Mesendoderm (in vitro differentiated cells): Measurements from ENCODE around the gene DDX1.

ENCODE experiments used
- DNase-seq: peaks from one replicate; pipeline ENCODE4 v3.0.0; 2013
- H2AK5ac ChIP-seq: 2 replicates; pipeline ENCODE4 v1.6.1; 2013; ENCODE audit warnings: low read length, inconsistent platforms
- H2BK120ac ChIP-seq: 2 replicates; pipeline ENCODE4 v1.6.1; 2013; ENCODE audit warnings: low read depth, mild to moderate bottlenecking, low read length, moderate library complexity, mixed read lengths
- H2BK15ac ChIP-seq: replicated peaks from 2 replicates; pipeline ENCODE4 v1.6.1; 2013; ENCODE audit warnings: low read depth, mild to moderate bottlenecking, moderate library complexity
- H2BK5ac ChIP-seq: 2 replicates; pipeline ENCODE4 v1.6.1; 2013; ENCODE audit warnings: low read length, inconsistent platforms
- H3K18ac ChIP-seq: 2 replicates; pipeline ENCODE4 v1.6.1; 2013; ENCODE audit warnings: mild to moderate bottlenecking, low read length, mixed read lengths
- H3K23ac ChIP-seq: one replicate; pipeline ENCODE4 v1.6.1; 2013; ENCODE audit warnings: low read length
- H3K27ac ChIP-seq: 2 replicates; pipeline ENCODE4 v1.5.1; 2013; ENCODE audit warnings: low read depth, mild to moderate bottlenecking, inconsistent platforms, low read length, moderate library complexity
- H3K27me3 ChIP-seq: 2 replicates; pipeline ENCODE4 v1.6.1; 2013; ENCODE audit warnings: low read length, control low read depth, mild to moderate bottlenecking, inconsistent platforms; ENCODE audit not compliant: insufficient read depth, poor library complexity
- H3K36me3 ChIP-seq: 2 replicates; pipeline ENCODE4 v1.6.1; 2013; ENCODE audit warnings: low read length, inconsistent platforms; ENCODE audit not compliant: control insufficient read depth, insufficient read depth
- H3K4ac ChIP-seq: one replicate; pipeline ENCODE4 v1.6.1; 2013; ENCODE audit warnings: low read depth, mild to moderate bottlenecking, low read length, moderate library complexity
- H3K4me1 ChIP-seq: 2 replicates; pipeline ENCODE4 v1.6.1; 2013; ENCODE audit warnings: low read depth, low read length, inconsistent platforms; ENCODE audit not compliant: control insufficient read depth
- H3K4me2 ChIP-seq: 2 replicates; pipeline ENCODE4 v1.6.1; 2013; ENCODE audit warnings: low read length
- H3K4me3 ChIP-seq: 2 replicates; pipeline ENCODE4 v1.5.1; 2013; ENCODE audit warnings: mild to moderate bottlenecking, low read length
- H3K56ac ChIP-seq: one replicate; pipeline ENCODE4 v1.6.1; 2013; ENCODE audit warnings: low read length
- H3K79me1 ChIP-seq: 2 replicates; pipeline ENCODE4 v1.6.1; 2013; ENCODE audit warnings: low read length, inconsistent platforms
- H3K79me2 ChIP-seq: 2 replicates; pipeline ENCODE4 v1.6.1; 2013; ENCODE audit warnings: mild to moderate bottlenecking, low read length; ENCODE audit not compliant: control insufficient read depth, insufficient read depth
- H3K9ac ChIP-seq: 2 replicates; pipeline ENCODE4 v1.6.1; 2013; ENCODE audit warnings: low read length, inconsistent platforms
- H4K5ac ChIP-seq: one replicate; pipeline ENCODE4 v1.6.1; 2013; ENCODE audit warnings: low read length
- H4K8ac ChIP-seq: one replicate; pipeline ENCODE4 v1.6.1; 2013; ENCODE audit warnings: low read depth, mild to moderate bottlenecking, control low read depth, low read length, moderate library complexity
- WGBS: extraction: QIAGEN DNeasy Blood & Tissue Kit; methylation state at CpG from one replicate; pipeline ENCODE4 v1.1.7; 2013; ENCODE audit warnings: low lambda C conversion rate, missing lambda C conversion rate; ENCODE audit not compliant: insufficient coverage; ENCODE audit errors: extremely low coverage; 5-methylcytosine and 5-hydroxymethylcytosine counted together

DDX1 gene

GRCh38 chr2:15647622-15648590 is 56.2 kb downstream of the DDX1 start:
- Histone ChIP-seq H3K36me3 (no peaks in the 10 kb centered on the region), H4K8ac (no peak overlapping the region), H3K4ac (no peak overlapping the region), H2BK15ac (no peak overlapping the region), H2AK5ac (no peak overlapping the region), H3K4me2 (no peak overlapping the region), H3K18ac (no peak overlapping the region), H3K27ac (no peak overlapping the region), H2BK120ac (no peak overlapping the region), H2BK5ac (no peak overlapping the region), H3K56ac (no peak overlapping the region), H3K79me1 (no peaks in the 10 kb centered on the region), H3K4me1 (no peaks in the 10 kb centered on the region), H3K23ac (no peak overlapping the region), H3K4me3 (no peak overlapping the region), H3K27me3 (no peaks in the 10 kb centered on the region), H3K9ac (no peak overlapping the region), H4K5ac (no peak overlapping the region), H3K79me2 (no peaks in the 10 kb centered on the region)
- no CpG with 5 or more reads among the region's 18 CpGs for WGBS
- peak; percentile 54 for DNase-seq

GRCh38 chr2:15648593-15649525 is 57.2 kb downstream of the DDX1 start:
- Histone ChIP-seq H4K5ac (no peak overlapping the region), H3K36me3 (no peaks in the 10 kb centered on the region), H3K27me3 (no peaks in the 10 kb centered on the region), H2BK15ac (no peak overlapping the region), H3K4me2 (no peak overlapping the region), H3K18ac (no peak overlapping the region), H2BK5ac (no peak overlapping the region), H4K8ac (no peak overlapping the region), H3K79me2 (no peaks in the 10 kb centered on the region), H3K27ac (no peak overlapping the region), H3K4ac (no peak overlapping the region), H3K9ac (no peak overlapping the region), H3K23ac (no peak overlapping the region), H2BK120ac (no peak overlapping the region), H3K4me1 (no peaks in the 10 kb centered on the region), H2AK5ac (no peak overlapping the region), H3K56ac (no peak overlapping the region), H3K79me1 (no peaks in the 10 kb centered on the region), H3K4me3 (no peak overlapping the region)
- DNase-seq: no peak
- no CpG with 5 or more reads among the region's 10 CpGs for WGBS

GRCh38 chr2:15649561-15650255 is 58.0 kb downstream of the DDX1 start:
- H3K4me2 ChIP-seq: no peak overlapping the region

DNA sequence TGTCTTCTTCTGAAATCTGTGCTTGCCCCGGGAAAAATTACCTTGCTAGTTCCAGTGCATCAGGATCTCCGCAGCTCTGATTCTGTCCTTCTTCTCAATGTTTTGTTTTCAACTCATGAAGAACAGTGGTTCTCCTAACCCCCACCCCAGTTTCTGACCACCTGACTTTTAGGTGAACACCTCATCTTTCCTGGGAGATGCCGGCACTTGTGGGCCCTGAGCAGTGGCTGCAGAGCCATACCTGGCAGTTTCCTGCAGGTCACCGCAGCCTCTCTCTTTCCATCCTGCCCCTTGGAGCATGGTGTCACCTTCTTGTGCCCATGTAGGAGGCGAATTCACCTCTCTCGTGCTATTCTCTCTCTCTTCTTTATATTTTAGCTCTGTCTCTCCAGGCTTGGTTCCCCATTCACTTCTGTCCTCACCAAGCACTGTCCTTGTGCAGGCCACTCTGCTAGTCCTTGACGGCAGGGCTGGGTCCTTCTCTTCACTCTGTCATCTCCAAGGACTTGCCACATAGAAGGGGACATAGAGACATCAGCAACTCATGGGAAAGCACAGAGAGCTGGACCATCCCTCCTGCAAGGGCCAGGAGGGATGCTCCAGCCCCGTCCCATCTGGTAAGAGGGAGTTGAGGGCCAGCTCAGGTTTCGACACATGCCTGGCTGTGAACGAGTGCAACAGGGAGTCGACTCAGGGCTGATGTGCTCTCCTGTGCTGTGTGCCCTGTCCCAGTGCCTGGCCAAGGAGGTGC is 59.1 kb downstream of the DDX1 start:
- WGBS: no CpG with 5 or more reads among the region's 11 CpGs
- Histone ChIP-seq H3K4ac (no peak overlapping the region), H3K4me3 (no peak overlapping the region), H3K27ac (no peak overlapping the region), H3K4me2 (no peak overlapping the region), H3K56ac (no peak overlapping the region), H4K8ac (no peak overlapping the region), H2BK120ac (no peak overlapping the region), H3K9ac (no peak overlapping the region), H3K79me2 (no peaks in the 10 kb centered on the region), H4K5ac (no peak overlapping the region), H3K79me1 (no peaks in the 10 kb centered on the region), H2BK5ac (no peak overlapping the region), H3K18ac (no peak overlapping the region), H2AK5ac (no peak overlapping the region), H3K23ac (no peak overlapping the region), H3K36me3 (no peaks in the 10 kb centered on the region), H2BK15ac (no peak overlapping the region), H3K4me1 (no peaks in the 10 kb centered on the region), H3K27me3 (no peaks in the 10 kb centered on the region)
- no peak for DNase-seq

More at GRCh38 chr2:15649561-15650255, 58.0 kb downstream of the DDX1 start:
- Histone ChIP-seq H3K56ac (no peak overlapping the region), H3K27ac (no peak overlapping the region), H3K4me3 (no peak overlapping the region), H2BK5ac (no peak overlapping the region), H3K23ac (no peak overlapping the region), H3K27me3 (no peaks in the 10 kb centered on the region), H4K8ac (no peak overlapping the region), H3K9ac (no peak overlapping the region), H3K36me3 (no peaks in the 10 kb centered on the region), H2AK5ac (no peak overlapping the region), H3K18ac (no peak overlapping the region), H3K4me1 (no peaks in the 10 kb centered on the region), H2BK15ac (no peak overlapping the region), H2BK120ac (no peak overlapping the region), H3K79me2 (no peaks in the 10 kb centered on the region), H3K79me1 (no peaks in the 10 kb centered on the region), H3K4ac (no peak overlapping the region), H4K5ac (no peak overlapping the region)
- DNase-seq: no peak
- WGBS: no CpG with 5 or more reads among the region's 14 CpGs

- DNase-seq: no peak
- no peak overlapping the region for H3K4me3 ChIP-seq
- no peak overlapping the region for H3K23ac ChIP-seq
- H2AK5ac ChIP-seq: no peak overlapping the region
- no peaks in the 10 kb centered on the region for H3K79me2 ChIP-seq
- WGBS: no CpG with 5 or more reads among the region's 7 CpGs
- no peaks in the 10 kb centered on the region for H3K4me1 ChIP-seq
- H3K27ac ChIP-seq: no peak overlapping the region
- no peaks in the 10 kb centered on the region for H3K27me3 ChIP-seq
- no peak overlapping the region for H4K5ac ChIP-seq
- no peak overlapping the region for H3K56ac ChIP-seq
- H3K4me2 ChIP-seq: no peak overlapping the region
- no peak overlapping the region for H2BK15ac ChIP-seq
- H2BK120ac ChIP-seq: no peak overlapping the region
- no peak overlapping the region for H2BK5ac ChIP-seq
- H4K8ac ChIP-seq: no peak overlapping the region
- H3K36me3 ChIP-seq: no peaks in the 10 kb centered on the region
- H3K79me1 ChIP-seq: no peaks in the 10 kb centered on the region
- no peak overlapping the region for H3K9ac ChIP-seq
- H3K4ac ChIP-seq: no peak overlapping the region
- H3K18ac ChIP-seq: no peak overlapping the region
Observed at GRCh38 chr2:15651367-15651727, 59.7 kb downstream of the DDX1 start.
